ENCODE results near the gene RFLNA. TPM values are rescaled to one million over a fixed set of nuclear protein-coding genes. Genes with fewer than 3 reads are reported as not detected.
"Not testable (repeated sequence)": the region's sequence is repeated elsewhere in the genome, so short reads cannot be mapped to it uniquely, and the experiment has no call there.

The RFLNA gene
- total RNA-seq, 2 experiments from 2014 or later, result not detected

GRCh38 chr12:124322271-124322998 is 27.5 kb downstream of the RFLNA start:
- peaks cover 36% of the 10 kb centered on the region for H3K36me3 Mint-ChIP-seq (ENCODE audit: low read depth)
- no peaks in the 10 kb centered on the region for H3K4me1 Mint-ChIP-seq
- H3K27me3 Mint-ChIP-seq, result no peaks in the 10 kb centered on the region
- no peak overlapping the region for H3K4me3 Mint-ChIP-seq
- H3K9me3 Mint-ChIP-seq, result peaks cover 12% of the 10 kb centered on the region
- no peak overlapping the region for H3K27ac Mint-ChIP-seq
- CTCF ChIA-PET, result no interaction called here
- POLR2A ChIA-PET, result no interaction called here
- no peak for DNase-seq

- H3K4me1 Mint-ChIP-seq, H3K27ac Mint-ChIP-seq, DNase-seq, POLR2A ChIA-PET, H3K27me3 Mint-ChIP-seq, H3K4me3 Mint-ChIP-seq, CTCF ChIA-PET: not testable (repeated sequence)
- Mint-ChIP-seq H3K36me3 (ENCODE audit: low read depth) (peaks cover 39% of the 10 kb centered on the region), H3K9me3 (peaks cover 12% of the 10 kb centered on the region)
Observed at GRCh38 chr12:124322999-124323328, 28.1 kb downstream of the RFLNA start.

- H3K4me1 Mint-ChIP-seq, result no peaks in the 10 kb centered on the region
- H3K4me3 Mint-ChIP-seq, result no peak overlapping the region
- peaks cover 12% of the 10 kb centered on the region for H3K9me3 Mint-ChIP-seq
- CTCF ChIA-PET, result no interaction called here
- H3K36me3 Mint-ChIP-seq (ENCODE audit: low read depth), result peaks cover 39% of the 10 kb centered on the region
- POLR2A ChIA-PET, result no interaction called here
- peak overlapping the region; percentile 49 for H3K27ac Mint-ChIP-seq
- no peak for DNase-seq
- H3K27me3 Mint-ChIP-seq, result no peaks in the 10 kb centered on the region
Observed at GRCh38 chr12:124323771-124324530, 29.1 kb downstream of the RFLNA start.

GRCh38 chr12:124324803-124325705 is 30.2 kb downstream of the RFLNA start:
- Mint-ChIP-seq H3K9me3 (peaks cover 12% of the 10 kb centered on the region), H3K36me3 (ENCODE audit: low read depth) (peaks cover 43% of the 10 kb centered on the region), H3K4me1 (no peaks in the 10 kb centered on the region), H3K27me3 (no peaks in the 10 kb centered on the region), H3K27ac (no peak overlapping the region), H3K4me3 (no peak overlapping the region)
- ChIA-PET POLR2A (no interaction called here), CTCF (no interaction called here)
- DNase-seq, result no peak

GRCh38 chr12:124326104-124326503 is 31.2 kb downstream of the RFLNA start:
- no peaks in the 10 kb centered on the region for H3K4me1 Mint-ChIP-seq
- ChIA-PET POLR2A (no interaction called here), CTCF (no interaction called here)
- no peak overlapping the region for H3K27ac Mint-ChIP-seq
- peaks cover 43% of the 10 kb centered on the region for H3K36me3 Mint-ChIP-seq (ENCODE audit: low read depth)
- H3K27me3 Mint-ChIP-seq, result no peaks in the 10 kb centered on the region
- DNase-seq, result no peak
- H3K9me3 Mint-ChIP-seq, result peaks cover 12% of the 10 kb centered on the region
- H3K4me3 Mint-ChIP-seq, result no peak overlapping the region

- DNase-seq, result no peak
- Mint-ChIP-seq H3K27ac (no peak overlapping the region), H3K36me3 (ENCODE audit: low read depth) (peaks cover 43% of the 10 kb centered on the region), H3K9me3 (peaks cover 12% of the 10 kb centered on the region), H3K4me3 (no peak overlapping the region), H3K27me3 (no peaks in the 10 kb centered on the region), H3K4me1 (no peaks in the 10 kb centered on the region)
- ChIA-PET CTCF (no interaction called here), POLR2A (no interaction called here)
Observed at GRCh38 chr12:124326871-124327270, 32.0 kb downstream of the RFLNA start.

GRCh38 chr12:124327362-124328043 is 32.6 kb downstream of the RFLNA start:
- ChIA-PET POLR2A (no interaction called here), CTCF (no interaction called here)
- Mint-ChIP-seq H3K4me1 (no peaks in the 10 kb centered on the region), H3K27me3 (no peaks in the 10 kb centered on the region), H3K4me3 (no peak overlapping the region), H3K9me3 (peaks cover 12% of the 10 kb centered on the region), H3K27ac (no peak overlapping the region), H3K36me3 (ENCODE audit: low read depth) (peaks cover 39% of the 10 kb centered on the region)
- no peak for DNase-seq

- H3K4me3 Mint-ChIP-seq, result no peak overlapping the region
- no peaks in the 10 kb centered on the region for H3K4me1 Mint-ChIP-seq
- no peak for DNase-seq
- H3K27ac Mint-ChIP-seq, result no peak overlapping the region
- ChIA-PET CTCF (no interaction called here), POLR2A (no interaction called here)
- peaks cover 38% of the 10 kb centered on the region for H3K36me3 Mint-ChIP-seq (ENCODE audit: low read depth)
- no peaks in the 10 kb centered on the region for H3K27me3 Mint-ChIP-seq
- H3K9me3 Mint-ChIP-seq, result peaks cover 12% of the 10 kb centered on the region
Observed at GRCh38 chr12:124328116-124328515, 33.2 kb downstream of the RFLNA start.

- Mint-ChIP-seq H3K36me3 (ENCODE audit: low read depth) (peaks cover 35% of the 10 kb centered on the region), H3K4me1 (no peaks in the 10 kb centered on the region), H3K27ac (no peak overlapping the region), H3K4me3 (no peak overlapping the region), H3K9me3 (peaks cover 9% of the 10 kb centered on the region), H3K27me3 (no peaks in the 10 kb centered on the region)
- ChIA-PET POLR2A (no interaction called here), CTCF (no interaction called here)
- DNase-seq, result no peak
Observed at GRCh38 chr12:124328636-124329035, 33.7 kb downstream of the RFLNA start.

GRCh38 chr12:124332058-124332672 is 37.3 kb downstream of the RFLNA start:
- Mint-ChIP-seq H3K27me3 (no peaks in the 10 kb centered on the region), H3K36me3 (ENCODE audit: low read depth) (peaks cover 27% of the 10 kb centered on the region), H3K27ac (no peak overlapping the region), H3K9me3 (no peaks in the 10 kb centered on the region), H3K4me1 (no peaks in the 10 kb centered on the region), H3K4me3 (no peak overlapping the region)
- DNase-seq, result no peak
- POLR2A ChIA-PET, result no interaction called here
- CTCF ChIA-PET, result interaction anchor here (1.5 kb wide), 1 partner anchor 15 kb away, joined by 4 read pairs; no protein-coding TSS in a partner anchor

GRCh38 chr12:124332900-124333299 is 38.0 kb downstream of the RFLNA start:
- Mint-ChIP-seq H3K4me1 (no peaks in the 10 kb centered on the region), H3K27me3 (no peaks in the 10 kb centered on the region), H3K27ac (no peak overlapping the region), H3K36me3 (ENCODE audit: low read depth) (peaks cover 26% of the 10 kb centered on the region), H3K9me3 (no peaks in the 10 kb centered on the region), H3K4me3 (no peak overlapping the region)
- ChIA-PET CTCF (no interaction called here), POLR2A (no interaction called here)
- no peak for DNase-seq

GRCh38 chr12:124333724-124334123 is 38.8 kb downstream of the RFLNA start:
- ChIA-PET CTCF (no interaction called here), POLR2A (no interaction called here)
- Mint-ChIP-seq H3K9me3 (no peaks in the 10 kb centered on the region), H3K4me1 (no peaks in the 10 kb centered on the region), H3K36me3 (ENCODE audit: low read depth) (peaks cover 28% of the 10 kb centered on the region), H3K27me3 (no peaks in the 10 kb centered on the region), H3K27ac (no peak overlapping the region), H3K4me3 (no peak overlapping the region)
- DNase-seq, result no peak

GRCh38 chr12:124334266-124334665 is 39.4 kb downstream of the RFLNA start:
- Mint-ChIP-seq H3K9me3 (no peaks in the 10 kb centered on the region), H3K4me3 (no peak overlapping the region), H3K4me1 (no peaks in the 10 kb centered on the region), H3K36me3 (ENCODE audit: low read depth) (peaks cover 28% of the 10 kb centered on the region), H3K27ac (no peak overlapping the region), H3K27me3 (no peaks in the 10 kb centered on the region)
- DNase-seq, result no peak
- POLR2A ChIA-PET, result no interaction called here
- CTCF ChIA-PET, result no interaction called here
